ENCODE data around the gene KRTAP12-4.
"Not testable (repeated sequence)": the region's sequence is repeated elsewhere in the genome, so short reads cannot be mapped to it uniquely, and the experiment has no call there.

The KRTAP12-4 gene

DNA sequence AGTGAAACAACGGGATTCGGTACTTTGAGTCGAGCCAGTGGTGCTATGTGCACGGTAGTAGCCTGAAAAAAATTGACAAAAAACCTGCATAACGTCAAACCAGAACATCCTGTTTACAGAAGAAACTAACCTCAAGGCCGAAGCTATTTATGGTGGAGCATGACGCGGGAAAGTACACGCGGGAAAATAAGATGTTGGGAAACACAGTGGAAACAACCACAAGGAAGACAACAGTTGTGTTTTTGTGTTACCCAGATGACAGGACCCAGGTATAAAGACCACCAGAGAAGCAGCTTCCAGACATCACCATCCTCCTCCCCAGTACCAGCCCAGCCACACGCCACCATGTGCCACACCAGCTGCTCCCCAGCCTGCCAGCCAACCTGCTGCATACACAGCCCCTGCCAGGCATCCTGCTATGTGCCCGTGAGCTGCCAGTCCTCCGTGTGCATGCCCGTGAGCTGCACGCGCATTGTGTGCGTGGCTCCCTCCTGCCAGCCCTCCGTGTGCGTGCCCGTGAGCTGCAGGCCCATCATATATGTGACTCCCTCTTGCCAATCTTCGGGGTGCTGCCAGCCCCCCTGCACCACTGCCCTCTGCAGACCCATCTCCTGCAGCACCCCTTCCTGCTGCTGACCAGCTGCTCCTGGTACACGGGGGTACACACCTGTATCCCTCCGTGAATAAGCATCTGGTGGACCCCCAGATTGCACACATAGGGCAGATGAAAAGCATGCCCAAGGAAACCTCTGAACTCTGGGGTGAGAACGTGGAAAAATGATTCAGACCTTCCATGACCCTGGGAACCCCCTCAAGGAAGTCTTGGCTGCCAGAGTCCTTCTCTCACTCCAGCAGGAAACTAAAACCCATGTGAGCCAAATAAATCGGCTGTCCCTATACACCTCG lies 3.4 kb upstream of the KRTAP12-4 start, which contains the start of gene KRTAP12-3:
KRTAP12-3 (plus strand) TSS at position 298 of the 906 bp plus-strand sequence; CDS start at position 346, 48 bp downstream.
- no peak for DNase-seq (ENCODE audit: low read depth in 4 of 4, low spot score in 1 of 4)

DNA sequence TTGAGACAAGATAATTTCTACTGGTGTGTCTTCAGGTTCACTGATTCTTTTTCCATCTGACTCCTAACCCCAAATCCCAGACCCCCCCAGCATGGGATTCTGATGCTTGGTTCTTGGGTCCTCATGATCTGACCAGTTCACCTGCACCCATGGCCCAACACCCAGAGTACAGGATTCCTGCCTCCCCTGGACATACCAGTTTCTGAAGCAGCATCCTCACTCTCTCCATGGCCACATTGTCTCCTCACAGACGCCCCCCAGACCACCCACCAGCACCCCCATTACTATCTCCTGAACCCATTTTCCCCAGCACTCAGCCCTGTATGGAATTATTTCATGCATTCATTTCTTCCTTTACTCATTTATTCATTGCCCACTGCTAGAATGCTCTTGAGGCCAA lies 2.4 kb upstream of the KRTAP12-4 start:
- DNase-seq (ENCODE audit: low read depth in 4 of 4, low spot score in 1 of 4), result no peak

DNA sequence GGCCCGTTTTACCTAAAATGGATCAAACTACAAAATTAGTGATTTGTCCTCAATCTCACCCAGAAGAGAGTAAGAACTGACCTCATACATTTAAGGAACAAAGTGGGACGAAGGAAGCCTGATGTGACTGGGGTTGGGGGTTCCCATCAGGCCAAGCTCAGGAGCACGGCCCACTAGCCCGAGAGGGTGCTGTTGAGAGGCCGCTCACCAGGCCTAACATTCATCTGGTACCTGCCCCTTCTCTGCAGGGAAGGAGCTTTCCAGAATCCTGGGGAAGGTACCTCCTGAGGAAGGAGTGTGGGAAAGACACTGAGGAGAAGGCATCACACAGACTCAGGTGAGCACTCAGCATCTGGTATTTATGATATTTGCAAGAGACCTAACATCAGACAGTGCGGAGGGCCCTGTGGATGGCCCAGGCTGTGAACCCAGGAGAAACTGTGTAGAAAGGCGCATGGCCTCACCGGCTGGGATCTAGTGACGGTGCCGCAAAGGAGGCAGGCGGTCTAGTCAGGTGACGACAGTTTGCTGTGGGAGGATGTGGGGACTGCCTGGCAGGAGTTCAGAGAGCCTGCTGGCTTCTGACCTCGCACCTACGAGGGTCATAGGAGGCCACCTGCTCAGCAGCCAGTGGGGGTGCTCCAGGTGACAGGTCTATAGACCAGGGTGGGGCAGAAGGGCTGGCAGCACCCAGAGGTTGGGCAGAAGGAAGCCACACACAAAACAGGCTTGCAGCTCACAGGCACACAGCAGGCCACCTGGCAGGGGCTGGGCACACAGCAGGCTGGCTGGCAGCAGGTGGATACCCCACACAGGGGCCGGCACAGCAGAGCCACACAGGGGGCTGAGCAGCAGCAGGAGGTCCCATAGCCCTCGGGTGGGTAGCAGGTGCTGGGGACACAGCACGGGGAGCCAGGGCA lies 543 bp downstream of the KRTAP12-4 start:
- DNase-seq (ENCODE audit: low read depth in 4 of 4, low spot score in 1 of 4), result no peak

DNA sequence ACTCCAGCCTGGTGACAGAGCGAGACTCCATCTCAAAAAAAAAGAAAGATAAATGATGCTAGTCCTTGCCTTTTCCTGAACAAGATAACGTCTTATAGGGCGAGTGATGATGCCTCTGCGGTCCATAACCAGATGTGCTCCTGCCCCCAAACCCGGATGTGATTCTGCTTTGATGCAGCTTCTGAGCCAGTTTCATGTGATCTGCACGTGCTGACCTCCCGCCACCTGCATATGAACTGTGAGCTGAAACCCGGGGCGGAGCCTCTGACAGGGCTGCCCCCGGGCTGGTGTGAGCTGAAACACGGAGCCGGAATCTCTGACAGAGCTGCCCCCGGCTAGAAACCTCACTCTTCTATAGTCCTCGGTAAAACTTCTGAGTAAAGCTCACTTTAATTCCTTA lies 1.3 kb downstream of the KRTAP12-4 start:
- DNase-seq (ENCODE audit: low read depth in 4 of 4, low spot score in 1 of 4), result no peak

DNA sequence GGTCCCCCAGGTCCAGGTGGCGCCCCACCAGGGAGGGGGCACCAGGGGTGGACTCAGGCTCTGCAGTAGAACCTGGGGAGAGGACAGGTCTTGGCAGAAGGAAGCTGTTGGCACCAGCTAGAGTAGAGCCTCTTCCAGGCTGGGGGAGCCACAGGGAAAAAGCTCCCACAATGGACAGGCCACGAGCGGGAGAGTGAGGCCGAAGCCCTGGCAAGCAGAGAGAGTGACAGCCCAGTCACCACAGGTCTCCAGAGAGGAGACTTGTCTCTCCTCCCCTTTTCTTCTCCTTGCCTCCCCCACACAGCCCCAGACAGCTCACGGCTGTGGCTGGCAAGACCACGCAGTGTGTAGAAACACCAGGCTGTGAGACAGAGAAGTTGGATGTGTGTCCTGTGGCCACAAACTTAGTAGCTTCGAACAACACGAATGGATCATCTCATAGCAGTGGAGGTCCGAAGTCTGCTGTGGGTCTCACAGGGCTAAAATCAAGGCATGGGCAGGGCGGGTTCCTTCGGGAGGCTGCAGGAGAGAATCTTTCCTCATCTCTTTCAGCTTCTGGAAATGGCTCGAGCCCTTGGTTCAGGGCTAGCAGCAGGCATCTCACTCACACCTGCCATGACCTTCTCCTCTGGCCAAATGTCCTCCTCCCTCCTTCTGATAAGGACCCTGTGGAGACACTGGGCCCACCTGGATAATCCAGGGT lies 3.3 kb downstream of the KRTAP12-4 start:
- DNase-seq (ENCODE audit: low read depth in 4 of 4, low spot score in 1 of 4), result no peak

DNA sequence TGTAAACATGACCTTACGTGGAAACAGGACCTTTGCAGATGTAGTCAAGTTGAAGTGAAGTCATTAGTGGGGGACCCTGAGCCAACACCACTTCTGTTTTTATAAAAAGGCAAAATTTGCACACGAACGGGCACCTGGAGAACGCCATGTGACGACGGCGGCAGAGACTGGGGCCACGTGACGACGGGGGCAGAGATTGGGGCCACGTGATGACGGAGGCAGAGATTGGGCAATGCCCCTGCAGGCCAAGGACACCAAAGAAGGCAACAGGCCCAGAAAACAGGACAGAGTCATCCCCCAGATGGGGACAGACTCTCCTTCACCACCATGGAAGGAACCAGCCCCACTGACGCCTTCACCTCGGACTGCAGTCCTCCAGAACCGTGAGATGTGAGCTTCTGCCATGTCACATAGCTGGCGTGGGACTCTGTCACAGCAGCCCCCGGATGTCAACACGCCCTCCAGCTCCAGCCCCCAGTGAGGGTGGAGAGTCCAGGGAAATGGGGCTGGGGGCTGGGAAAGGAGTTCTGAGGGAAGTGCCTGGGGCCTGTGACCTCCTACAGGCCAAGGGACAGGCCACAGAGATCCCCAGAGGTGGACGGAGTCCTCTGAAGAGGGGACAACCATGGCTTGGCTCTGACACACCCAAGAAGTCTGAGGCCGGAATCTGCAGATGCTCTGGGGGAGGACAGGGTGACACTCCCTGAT lies 4.0 kb downstream of the KRTAP12-4 start:
- no peak for DNase-seq (ENCODE audit: low read depth in 4 of 4, low spot score in 1 of 4)

DNA sequence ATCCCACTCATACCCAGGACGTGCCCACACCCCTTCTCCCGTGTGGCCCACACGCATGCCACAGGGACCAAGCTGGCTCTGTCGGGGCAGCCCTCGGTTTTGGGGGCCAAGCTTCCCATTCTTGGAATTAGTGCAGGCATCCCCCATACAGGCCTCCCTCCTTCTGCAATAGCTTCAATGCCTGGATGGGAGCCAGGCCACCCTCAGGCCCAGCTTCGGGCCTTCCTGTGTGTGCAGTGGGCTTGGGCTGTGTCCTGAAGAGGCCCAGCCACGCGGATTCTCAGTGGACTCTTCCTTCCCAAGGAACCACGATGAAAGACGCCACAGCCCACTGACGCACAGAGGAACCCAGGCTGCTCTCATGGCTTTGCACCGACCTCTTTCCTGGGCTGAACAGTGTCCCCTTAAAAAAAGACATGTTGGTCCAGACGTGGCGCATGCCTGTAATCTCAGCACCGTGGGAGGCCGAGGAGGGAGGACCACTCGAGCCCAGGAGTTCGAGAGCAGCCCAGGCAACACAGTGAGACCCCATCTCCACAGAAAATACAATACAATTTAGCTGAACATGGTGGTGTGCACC lies 4.8 kb downstream of the KRTAP12-4 start:
- DNase-seq (ENCODE audit: low read depth in 4 of 4, low spot score in 1 of 4), result no peak

DNA sequence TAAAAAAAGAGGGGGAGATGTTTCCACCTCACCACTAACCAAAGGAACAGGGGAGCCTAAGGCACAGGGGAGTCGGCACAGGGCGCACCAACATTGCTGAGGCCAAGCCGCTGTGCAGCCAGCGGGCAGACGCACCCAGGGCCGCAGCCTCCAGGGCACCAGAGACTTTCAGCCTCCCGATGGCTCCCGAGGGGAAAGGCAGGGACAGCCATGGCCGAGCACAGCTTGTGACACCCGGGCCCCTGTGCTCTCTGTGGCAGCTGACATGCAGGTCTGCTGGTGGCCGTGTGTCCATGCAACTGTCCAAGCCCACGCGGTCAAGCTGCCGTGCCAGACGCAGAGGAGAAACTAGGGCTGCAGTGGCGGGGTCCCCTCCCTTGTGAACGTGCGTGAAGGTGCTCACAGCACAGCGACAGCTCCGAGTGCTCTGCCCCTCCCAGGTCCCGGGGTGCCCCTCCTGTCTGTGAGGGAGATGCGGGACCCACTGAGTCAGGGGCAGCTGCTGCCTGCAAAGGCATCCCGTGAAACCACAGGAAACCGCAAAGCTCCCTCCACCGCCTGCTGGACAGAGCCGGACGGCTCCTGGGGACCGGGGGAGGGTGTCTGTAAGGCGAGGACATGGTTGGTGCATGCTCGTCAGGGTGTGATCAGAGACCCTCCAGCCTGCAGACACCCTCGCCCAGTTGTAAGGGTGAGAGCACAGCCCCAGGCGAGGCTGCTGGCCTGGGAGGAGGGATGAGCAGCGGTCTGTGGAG lies 5.7 kb downstream of the KRTAP12-4 start:
- DNase-seq (ENCODE audit: low read depth in 4 of 4, low spot score in 1 of 4), result no peak

DNA sequence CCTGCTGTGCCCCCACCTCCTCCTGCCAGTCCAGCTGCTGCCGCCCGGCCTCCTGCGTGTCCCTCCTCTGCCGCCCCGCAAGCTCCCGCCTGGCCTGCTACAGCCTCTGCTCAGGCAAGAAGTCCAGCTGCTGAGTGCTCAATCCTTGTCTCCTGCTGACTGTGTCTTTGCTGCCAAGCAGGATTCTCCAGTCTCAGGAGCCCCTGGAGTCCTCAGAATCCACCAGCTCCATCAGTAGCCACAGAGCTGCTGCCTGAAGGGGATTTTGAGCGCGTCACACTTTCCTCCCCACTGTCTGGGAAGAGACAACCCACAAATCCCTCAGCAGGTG lies 7.3 kb downstream of the KRTAP12-4 start:
- DNase-seq (ENCODE audit: low read depth in 4 of 4, low spot score in 1 of 4), result no peak

DNA sequence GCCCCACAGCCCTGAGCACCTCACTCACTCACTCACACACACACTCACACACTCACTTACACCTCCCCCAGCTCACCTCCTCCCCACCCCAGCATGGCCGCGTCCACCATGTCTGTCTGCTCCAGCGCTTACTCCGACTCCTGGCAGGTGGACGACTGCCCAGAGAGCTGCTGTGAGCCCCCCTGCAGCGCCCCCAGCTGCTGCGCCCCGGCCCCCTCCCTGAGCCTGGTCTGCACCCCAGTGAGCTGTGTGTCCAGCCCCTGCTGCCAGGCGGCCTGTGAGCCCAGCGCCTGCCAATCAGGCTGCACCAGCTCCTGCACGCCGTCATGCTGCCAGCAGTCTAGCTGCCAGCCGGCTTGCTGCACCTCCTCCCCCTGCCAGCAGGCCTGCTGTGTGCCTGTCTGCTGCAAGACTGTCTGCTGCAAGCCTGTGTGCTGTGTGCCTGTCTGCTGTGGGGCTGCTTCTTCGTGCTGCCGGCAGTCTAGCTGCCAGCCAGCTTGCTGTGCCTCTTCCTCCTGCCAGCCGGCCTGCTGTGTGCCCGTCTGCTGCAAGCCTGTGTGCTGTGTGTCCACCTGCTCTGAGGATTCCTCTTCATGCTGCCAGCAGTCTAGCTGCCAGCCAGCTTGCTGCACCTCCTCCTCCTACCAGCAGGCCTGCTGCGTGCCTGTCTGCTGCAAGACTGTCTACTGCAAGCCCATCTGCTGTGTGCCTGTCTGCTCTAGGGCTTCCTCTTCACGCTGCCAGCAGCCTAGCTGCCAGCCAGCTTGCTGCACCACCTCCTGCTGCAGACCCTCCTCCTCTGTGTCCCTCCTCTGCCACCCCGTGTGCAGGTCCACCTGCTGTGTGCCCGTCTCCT lies 7.9 kb downstream of the KRTAP12-4 start, which contains the start of gene KRTAP10-11:
KRTAP10-11 (plus strand) TSS at position 49 of the 856 bp plus-strand sequence; CDS start at position 94, 45 bp downstream.
- not testable (repeated sequence) for DNase-seq (ENCODE audit: low read depth in 4 of 4, low spot score in 1 of 4)

DNA sequence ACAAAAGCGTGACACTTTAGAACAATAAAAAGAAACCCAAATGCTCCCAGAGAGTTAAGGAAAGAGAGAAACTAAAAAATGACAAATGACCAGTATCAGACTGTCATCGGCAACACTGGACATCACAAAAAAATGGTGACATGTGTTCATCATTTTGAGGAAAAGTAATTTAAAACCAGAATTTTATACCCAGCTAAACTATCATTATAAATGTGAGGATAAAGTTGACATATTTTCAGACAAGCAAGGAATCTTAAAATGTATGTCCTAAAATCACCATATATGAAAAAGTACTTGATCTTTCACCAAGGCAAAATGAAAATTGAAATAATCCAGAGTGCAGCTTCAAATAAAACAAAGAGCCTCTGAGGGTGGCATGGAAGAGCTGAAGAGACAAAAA lies 9.6 kb downstream of the KRTAP12-4 start:
- DNase-seq (ENCODE audit: low read depth in 4 of 4, low spot score in 1 of 4), result no peak

DNA sequence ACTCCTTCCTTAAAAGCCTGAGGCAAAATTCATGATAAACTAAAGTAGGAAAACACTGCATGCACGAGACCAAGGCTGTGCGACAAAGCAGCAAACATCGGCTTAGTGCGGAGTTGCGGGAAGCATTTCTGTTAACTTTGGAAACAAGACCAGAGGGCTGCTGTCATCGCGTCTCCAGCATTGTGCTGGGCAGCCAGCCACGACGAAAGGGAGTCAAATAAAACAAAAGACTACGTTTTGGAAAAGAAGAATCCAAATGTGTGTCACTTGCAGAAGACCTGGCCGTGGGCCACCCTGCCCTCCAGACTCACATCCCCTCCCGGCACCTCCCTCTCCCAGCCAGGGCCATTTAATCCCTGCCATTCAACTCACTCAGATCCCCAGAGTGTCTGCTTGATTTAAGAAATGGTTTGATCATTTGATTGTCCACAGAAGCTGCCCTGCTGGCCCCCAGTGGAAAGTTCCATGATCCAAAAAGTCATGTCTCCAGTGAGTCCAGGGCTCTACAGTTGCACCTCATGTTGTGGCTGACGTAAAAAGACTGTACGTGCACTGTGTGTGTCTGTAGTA lies 10.6 kb downstream of the KRTAP12-4 start:
- no peak for DNase-seq (ENCODE audit: low read depth in 4 of 4, low spot score in 1 of 4)

DNA sequence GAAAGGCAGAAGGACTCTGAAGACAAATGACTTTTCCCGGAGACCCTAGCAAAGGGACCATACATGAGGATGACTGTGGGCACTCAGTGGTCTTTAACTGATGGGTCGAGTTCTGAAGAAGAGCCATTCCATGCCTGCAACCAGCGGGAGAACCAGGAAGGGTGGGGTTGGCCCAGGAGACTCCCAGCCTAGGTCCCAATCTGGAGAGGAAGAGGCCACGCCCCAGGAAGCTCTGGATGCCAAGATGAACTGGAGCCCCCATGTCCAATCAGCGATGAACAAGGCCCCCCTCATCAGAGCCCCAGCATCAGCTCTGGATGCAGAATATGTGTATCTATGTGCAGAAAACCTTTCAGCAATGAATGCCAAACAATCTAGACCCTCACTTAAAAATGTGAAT lies 13.7 kb downstream of the KRTAP12-4 start:
- DNase-seq (ENCODE audit: low read depth in 4 of 4, low spot score in 1 of 4), result no peak

DNA sequence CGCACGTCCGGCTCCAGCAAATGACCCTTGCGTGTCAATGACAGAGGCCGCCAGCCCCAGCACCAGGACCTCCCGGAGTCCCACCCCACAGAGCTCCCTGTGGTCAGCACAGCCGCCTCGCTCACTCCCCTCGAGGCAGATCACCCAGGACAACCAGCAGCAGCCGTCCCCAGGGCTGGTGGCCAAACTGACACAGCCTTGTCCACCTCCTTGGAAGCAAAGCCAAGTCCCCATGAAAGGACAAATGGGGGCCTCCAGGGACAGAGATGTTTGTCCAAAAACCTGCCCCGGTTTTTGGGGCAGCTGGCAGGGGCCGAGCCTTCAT lies 15.2 kb downstream of the KRTAP12-4 start:
- DNase-seq (ENCODE audit: low read depth in 4 of 4, low spot score in 1 of 4), result no peak

DNA sequence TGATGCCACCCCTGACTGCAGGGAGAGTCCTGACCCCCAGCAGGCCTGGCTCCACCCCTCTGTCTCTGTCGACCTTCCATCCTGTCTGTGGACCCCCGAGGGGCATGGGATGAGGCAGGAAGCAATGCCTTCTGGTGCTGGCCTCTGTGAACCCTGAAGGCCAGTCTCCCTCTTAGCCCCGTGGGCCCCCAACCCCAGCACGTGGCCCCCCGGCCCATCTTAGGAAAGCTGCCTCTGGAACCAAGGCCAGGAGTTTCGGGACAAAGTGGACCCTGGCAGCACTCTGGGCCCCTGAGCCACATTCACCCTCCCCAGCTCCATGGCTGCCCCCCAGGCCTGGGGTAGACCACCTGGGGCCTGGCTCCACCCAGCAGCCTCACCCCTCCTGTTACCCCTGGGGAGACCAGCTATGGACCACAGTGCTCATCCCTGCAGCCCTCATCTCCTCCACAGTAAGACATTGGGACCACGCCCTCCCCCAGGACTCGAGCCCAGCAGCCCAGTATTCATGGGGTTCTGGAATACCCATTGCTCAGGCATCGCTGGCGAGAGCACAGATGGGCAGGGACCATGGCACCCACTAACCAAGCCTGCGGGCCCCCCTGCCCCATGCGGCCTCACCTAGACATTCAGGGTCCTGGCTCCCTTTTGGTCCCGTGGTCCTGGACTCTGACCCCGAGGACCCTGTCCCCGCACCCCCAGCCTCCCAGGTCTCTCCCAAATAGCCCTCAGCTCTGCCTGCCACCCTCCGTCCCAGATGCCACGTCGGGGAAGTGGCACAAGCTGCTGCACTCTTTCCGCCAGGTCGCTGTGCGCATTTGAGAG lies 15.7 kb downstream of the KRTAP12-4 start:
- not testable (repeated sequence) for DNase-seq (ENCODE audit: low read depth in 4 of 4, low spot score in 1 of 4)

DNA sequence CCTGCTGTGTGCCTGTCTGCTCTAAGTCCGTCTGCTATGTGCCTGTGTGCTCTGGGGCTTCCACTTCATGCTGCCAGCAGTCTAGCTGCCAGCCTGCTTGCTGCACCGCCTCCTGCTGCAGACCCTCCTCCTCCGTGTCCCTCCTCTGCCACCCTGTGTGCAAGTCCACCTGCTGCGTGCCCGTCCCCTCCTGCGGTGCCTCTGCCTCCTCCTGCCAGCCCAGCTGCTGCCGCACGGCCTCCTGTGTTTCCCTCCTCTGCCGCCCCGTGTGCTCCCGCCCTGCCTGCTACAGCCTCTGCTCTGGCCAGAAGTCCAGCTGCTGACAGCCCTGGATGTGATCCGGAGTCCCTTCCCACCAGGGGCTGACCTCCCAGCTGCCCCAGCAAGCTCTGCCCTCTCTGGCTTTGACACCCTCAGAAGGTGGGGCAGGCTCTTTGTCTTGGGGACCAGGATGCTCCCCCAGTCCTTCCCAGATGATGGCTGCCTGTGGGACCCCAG lies 16.6 kb downstream of the KRTAP12-4 start:
- DNase-seq (ENCODE audit: low read depth in 4 of 4, low spot score in 1 of 4), result not testable (repeated sequence)

Measured in stimulated activated CD4-positive, alpha-beta T cell treated with anti-CD3 and anti-CD28 coated beads, Interleukin-1b, Interleukin-23, amount 100 ng/mL, for 24 hours (primary cell).